ENCODE data around the gene HES5. TPM values are rescaled to one million over a fixed set of nuclear protein-coding genes. Genes with fewer than 3 reads are reported as not detected.

Gene HES5
- total and polyA plus RNA-seq, 2 experiments from 2014 or later, result 0.16 to 0.21 TPM

- Histone ChIP-seq H3K79me2 (replicated peaks; ENCODE audit: insufficient read depth) (peaks cover 24% of the 10 kb centered on the region), H4K20me1 (replicated peaks; ENCODE audit: insufficient read depth) (peaks cover 21% of the 10 kb centered on the region), H3K9me2 (ENCODE audit: insufficient read depth) (no peaks in the 10 kb centered on the region), H3K4me2 (peak overlapping the region; percentile 72), H3K4me3 (peak overlapping the region; percentile 50; the same call in 1 of the 2 replicates), H3K27me3 (ENCODE audit: insufficient read depth) (peaks cover 55% of the 10 kb centered on the region), H3K4me1 (ENCODE audit: insufficient read depth) (peaks cover 19% of the 10 kb centered on the region), H3F3A (replicated peaks; ENCODE audit: low read depth) (no peaks in the 10 kb centered on the region), H3K36me3 (ENCODE audit: insufficient read depth) (no peaks in the 10 kb centered on the region), H3K27ac (ENCODE audit: low read depth) (no peak overlapping the region), H2AFZ (no peak overlapping the region; the same call in 1 of the 2 replicates)
- ATAC-seq (no peak), DNase-seq (ENCODE audit: low spot score) (no peak)
- Mint-ChIP-seq H3K4me3 (peak overlapping the region; percentile 55; the same call in 1 of the 3 replicates), H3K27me3 (ENCODE audit: insufficient read depth, low read depth, poor library complexity) (peaks cover 61% of the 10 kb centered on the region), H3K4me1 (peaks cover 31% of the 10 kb centered on the region), H3K27ac (no peak overlapping the region), H3K9me3 (no peaks in the 10 kb centered on the region), H3K36me3 (ENCODE audit: low read depth) (no peaks in the 10 kb centered on the region; the same call in 2 of the 3 replicates)
- TF ChIP-seq REST (IDR thresholded peaks at IDR 0.05; ENCODE audit: unreplicated experiment) (no peak), POLR2AphosphoS5 (IDR thresholded peaks at IDR 0.05; ENCODE audit: low read depth) (no peak), CTCF (conservative IDR thresholded peaks at IDR 0.05; ENCODE audit: low read depth in 2 of 2) (no peak), EZH2phosphoT487 (IDR thresholded peaks at IDR 0.05; ENCODE audit: unreplicated experiment) (no peak), JUNB (IDR thresholded peaks at IDR 0.05; ENCODE audit: unreplicated experiment) (no peak), EZH2 (IDR thresholded peaks at IDR 0.05; ENCODE audit: low read depth, unreplicated experiment) (no peak), NANOG (IDR thresholded peaks at IDR 0.05; ENCODE audit: borderline replicate concordance) (no peak)
Observed at GRCh38 chr1:2528611-2528965, 1.5 kb downstream of the HES5 start.

GRCh38 chr1:2528016-2528415 lies 2.0 kb downstream of the HES5 start:
- Histone ChIP-seq H3K27me3 (ENCODE audit: insufficient read depth) (peaks cover 55% of the 10 kb centered on the region), H3K4me2 (no peak overlapping the region), H3K4me1 (ENCODE audit: insufficient read depth) (peaks cover 19% of the 10 kb centered on the region), H2AFZ (no peak overlapping the region), H3F3A (replicated peaks; ENCODE audit: low read depth) (no peaks in the 10 kb centered on the region), H3K4me3 (no peak overlapping the region), H3K9me2 (ENCODE audit: insufficient read depth) (no peaks in the 10 kb centered on the region), H3K27ac (ENCODE audit: low read depth) (no peak overlapping the region), H3K79me2 (replicated peaks; ENCODE audit: insufficient read depth) (peaks cover 30% of the 10 kb centered on the region), H3K36me3 (ENCODE audit: insufficient read depth) (no peaks in the 10 kb centered on the region), H4K20me1 (replicated peaks; ENCODE audit: insufficient read depth) (peaks cover 27% of the 10 kb centered on the region)
- Mint-ChIP-seq H3K4me1 (peaks cover 35% of the 10 kb centered on the region), H3K9me3 (no peaks in the 10 kb centered on the region), H3K27me3 (ENCODE audit: insufficient read depth, low read depth, poor library complexity) (peaks cover 56% of the 10 kb centered on the region), H3K27ac (no peak overlapping the region), H3K36me3 (ENCODE audit: low read depth) (no peaks in the 10 kb centered on the region; the same call in 2 of the 3 replicates), H3K4me3 (no peak overlapping the region)
- DNase-seq (ENCODE audit: low spot score) (no peak), ATAC-seq (no peak)
- TF ChIP-seq ETS1 (IDR thresholded peaks at IDR 0.05) (no peak), EZH2 (IDR thresholded peaks at IDR 0.05; ENCODE audit: low read depth, unreplicated experiment) (no peak), NANOG (IDR thresholded peaks at IDR 0.05; ENCODE audit: borderline replicate concordance) (no peak), EZH2phosphoT487 (IDR thresholded peaks at IDR 0.05; ENCODE audit: unreplicated experiment) (no peak), REST (IDR thresholded peaks at IDR 0.05; ENCODE audit: unreplicated experiment) (no peak), JUNB (IDR thresholded peaks at IDR 0.05; ENCODE audit: unreplicated experiment) (no peak), ZNF331 (CRISPR knock-in tag; IDR thresholded peaks at IDR 0.05; ENCODE audit: low read depth) (no peak), POLR2AphosphoS5 (IDR thresholded peaks at IDR 0.05; ENCODE audit: low read depth) (no peak), ZNF114 (CRISPR knock-in tag; IDR thresholded peaks at IDR 0.05) (no peak)
